ENCODE results near the gene ASZ1.
"Not testable (repeated sequence)": the region's sequence is repeated elsewhere in the genome, so short reads cannot be mapped to it uniquely, and the experiment has no call there.

The ASZ1 gene

DNA sequence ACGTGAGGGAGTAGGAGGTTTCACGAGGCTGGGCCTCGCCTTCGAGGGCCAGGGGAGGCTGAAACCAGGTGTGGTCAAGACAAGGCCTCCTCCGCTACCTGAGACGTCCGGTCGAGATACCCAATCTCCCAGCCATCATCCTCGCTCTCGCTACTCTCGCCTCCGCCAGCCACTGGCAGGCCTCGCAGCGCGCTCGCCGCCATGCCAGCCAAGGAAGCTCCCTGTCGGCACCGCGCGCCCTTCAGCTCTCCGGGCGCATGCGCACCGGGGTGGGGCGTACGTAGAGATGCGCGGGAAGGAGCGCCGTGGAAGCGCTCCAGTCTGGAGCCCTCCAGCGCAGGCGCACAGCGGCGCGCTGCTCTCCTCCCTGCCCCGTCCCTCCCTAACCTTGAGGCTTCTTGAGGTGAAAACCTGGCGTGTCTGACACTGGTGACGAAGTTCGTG is at the start of gene ASZ1:
TSS of gene ASZ1 (minus strand) at position 236 of the 444 bp plus-strand sequence. CDS start at position 203, 33 bp downstream.
- no peak for DNase-seq (ENCODE audit: low read depth, low spot score)

- no peak for DNase-seq (ENCODE audit: low read depth, low spot score)
Observed at GRCh38 chr7:117476557-117477215, 49.4 kb upstream of the ASZ1 start.

DNA sequence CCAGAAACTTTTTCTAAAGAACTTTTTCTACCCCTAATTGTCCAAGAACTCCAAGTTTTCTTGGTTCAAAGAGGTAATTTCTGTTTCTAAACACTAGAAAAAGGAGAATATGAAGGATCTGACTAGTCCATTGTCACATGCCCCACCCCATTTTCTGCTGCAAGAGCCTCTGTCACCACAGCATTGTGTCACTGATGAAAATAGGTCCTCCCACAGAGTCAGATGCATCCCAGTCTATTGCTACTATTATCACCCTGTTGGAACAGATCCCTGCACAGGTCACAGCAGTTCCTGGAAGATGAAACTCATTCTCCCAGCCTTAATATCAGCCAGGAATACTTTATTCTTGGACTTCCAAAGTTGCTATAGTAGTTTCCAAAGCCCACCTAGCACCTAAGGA is 45.0 kb upstream of the ASZ1 start:
- no peak for DNase-seq (ENCODE audit: low read depth, low spot score)

- DNase-seq (ENCODE audit: low read depth, low spot score) = no peak
Observed at GRCh38 chr7:117470777-117471176, 43.5 kb upstream of the ASZ1 start.

GRCh38 chr7:117468174-117468573 is 40.9 kb upstream of the ASZ1 start:
- DNase-seq (ENCODE audit: low read depth, low spot score) = no peak

- DNase-seq (ENCODE audit: low read depth, low spot score) = not testable (repeated sequence)
Observed at GRCh38 chr7:117460815-117461214, 33.5 kb upstream of the ASZ1 start.

DNA sequence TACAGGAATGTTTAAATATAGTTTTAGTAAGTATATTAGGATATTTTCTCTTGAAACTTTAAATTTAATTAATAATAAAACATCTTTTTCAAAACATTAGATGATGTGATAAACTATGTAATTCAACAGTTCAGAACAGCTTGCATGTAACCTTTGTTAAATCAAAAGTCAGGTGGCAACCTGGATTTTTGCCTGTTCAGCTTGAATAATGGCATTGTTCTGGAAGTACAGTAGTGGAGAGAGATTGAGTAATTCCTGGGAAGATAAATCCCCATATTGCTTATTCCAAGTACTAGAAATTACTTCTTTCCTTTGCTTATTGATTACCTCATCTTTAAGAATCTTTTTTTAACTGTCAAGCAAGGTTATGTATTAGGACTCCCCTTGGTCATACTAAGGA is 32.4 kb upstream of the ASZ1 start:
- DNase-seq (ENCODE audit: low read depth, low spot score) = no peak

GRCh38 chr7:117458977-117459583 is 31.8 kb upstream of the ASZ1 start:
- DNase-seq (ENCODE audit: low read depth, low spot score) = no peak

- no peak for DNase-seq (ENCODE audit: low read depth, low spot score)
Observed at GRCh38 chr7:117448655-117449054, 21.4 kb upstream of the ASZ1 start.

- no peak for DNase-seq (ENCODE audit: low read depth, low spot score)
Observed at GRCh38 chr7:117446220-117446815, 19.0 kb upstream of the ASZ1 start.

DNA sequence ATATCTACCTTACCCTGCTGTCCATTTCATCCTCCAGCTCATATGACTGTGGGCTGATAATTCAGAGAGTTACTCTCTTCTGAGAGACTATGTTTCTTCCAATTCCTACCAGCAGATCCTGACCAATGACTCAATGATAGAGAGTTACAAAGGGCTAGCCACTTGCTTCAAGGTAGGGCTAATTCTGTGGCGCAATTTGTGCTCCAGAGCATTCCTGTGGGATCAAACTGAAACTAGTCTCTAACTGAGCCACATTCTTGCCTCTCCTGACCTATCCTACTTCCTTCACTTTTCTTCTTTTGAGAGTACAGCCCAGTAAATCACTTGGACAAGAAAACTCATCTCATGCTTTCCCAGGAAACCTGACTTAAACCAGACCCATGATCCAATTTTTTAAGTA is 17.9 kb upstream of the ASZ1 start:
- DNase-seq (ENCODE audit: low read depth, low spot score) = no peak

- no peak for DNase-seq (ENCODE audit: low read depth, low spot score)
Observed at GRCh38 chr7:117444646-117445045, 17.4 kb upstream of the ASZ1 start.

DNA sequence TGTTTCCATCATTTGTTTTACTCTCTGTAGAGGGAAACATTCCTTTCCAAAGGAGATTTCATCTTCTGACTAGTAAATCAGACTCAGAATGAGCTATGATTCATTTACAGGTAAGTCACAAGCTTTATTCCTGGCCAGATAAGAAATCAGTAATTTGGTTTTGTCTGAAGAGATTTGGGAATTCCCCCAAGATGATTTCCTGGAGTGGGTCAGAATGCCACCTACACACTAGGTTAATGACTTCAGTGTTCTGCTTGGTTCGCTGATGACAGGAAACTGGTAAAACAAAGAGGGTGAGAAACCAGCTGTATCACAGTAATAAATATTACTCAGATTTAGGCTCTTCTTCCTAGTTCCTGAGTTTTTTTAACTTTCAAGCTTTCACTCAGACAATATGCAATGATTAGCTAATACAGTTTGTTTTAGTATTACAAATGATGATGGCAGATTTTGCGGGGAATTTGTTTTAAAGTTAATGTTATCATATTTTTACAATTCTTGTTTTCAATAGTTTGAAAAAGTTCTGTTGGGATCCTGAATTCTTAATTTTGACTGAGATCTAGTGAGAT is 8.3 kb upstream of the ASZ1 start:
- no peak for DNase-seq (ENCODE audit: low read depth, low spot score)

DNA sequence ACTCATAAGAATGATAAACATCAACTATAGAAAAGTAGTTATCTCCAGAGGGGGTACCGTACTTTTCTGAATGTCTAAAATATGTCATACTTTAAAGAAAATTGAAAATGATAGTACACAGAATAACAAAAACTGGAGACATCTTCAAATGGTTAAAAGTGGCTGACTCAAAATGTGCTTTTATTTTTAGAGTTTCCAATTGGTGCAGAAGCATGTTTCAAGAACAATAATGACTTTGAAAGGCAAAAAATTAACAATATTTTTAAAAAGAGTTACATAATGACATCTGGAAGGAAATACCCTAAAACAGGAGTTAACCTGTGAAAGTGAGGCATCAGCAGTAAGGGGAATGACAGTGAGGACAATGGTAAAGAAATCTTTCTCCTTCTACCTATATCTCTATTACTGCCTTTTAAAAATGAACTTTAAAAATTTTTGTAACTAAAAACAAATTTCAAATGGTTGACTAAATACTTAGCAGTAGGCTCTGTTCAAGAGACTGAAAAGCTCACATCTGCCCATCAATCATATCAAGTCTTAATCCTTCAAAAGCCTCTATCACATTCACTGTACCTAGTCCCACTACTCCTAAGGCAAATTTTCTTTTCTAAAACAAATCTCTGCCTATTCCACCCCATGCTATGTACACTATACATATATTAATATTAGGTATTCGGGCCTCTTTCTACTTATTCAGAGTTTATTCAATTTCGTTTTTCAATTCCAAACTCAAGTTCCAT is 3.0 kb downstream of the ASZ1 start:
- DNase-seq (ENCODE audit: low read depth, low spot score) = no peak

GRCh38 chr7:117414591-117414990 is 12.7 kb downstream of the ASZ1 start:
- not testable (repeated sequence) for DNase-seq (ENCODE audit: low read depth, low spot score)

DNA sequence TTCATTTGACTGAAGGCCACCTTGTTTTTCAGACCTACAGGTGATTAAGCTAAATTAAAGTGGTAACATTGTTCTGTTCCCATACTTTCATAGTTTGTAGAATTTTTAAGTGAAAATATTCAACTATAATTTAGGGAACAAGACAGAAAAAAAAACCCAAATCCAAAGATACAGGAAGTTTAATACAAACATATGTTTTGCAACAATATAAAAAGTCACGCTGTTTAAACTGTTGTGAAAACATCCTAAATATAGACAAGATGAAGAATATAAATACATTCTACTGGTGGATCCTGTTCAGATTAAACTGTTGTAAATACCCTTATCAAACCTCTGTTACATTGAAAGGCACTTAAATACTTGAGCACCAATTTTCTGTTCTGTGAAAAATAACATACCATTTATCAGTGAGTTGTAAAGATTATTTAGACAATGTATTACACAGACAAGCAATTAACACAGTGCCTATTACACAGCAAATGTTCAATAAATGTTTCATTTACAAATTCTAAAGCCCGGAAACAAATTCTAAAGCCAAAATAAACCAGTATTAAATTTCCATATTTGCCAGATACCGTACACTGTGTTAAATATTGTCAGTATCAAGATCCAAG is 14.2 kb downstream of the ASZ1 start:
- DNase-seq (ENCODE audit: low read depth, low spot score) = no peak

DNA sequence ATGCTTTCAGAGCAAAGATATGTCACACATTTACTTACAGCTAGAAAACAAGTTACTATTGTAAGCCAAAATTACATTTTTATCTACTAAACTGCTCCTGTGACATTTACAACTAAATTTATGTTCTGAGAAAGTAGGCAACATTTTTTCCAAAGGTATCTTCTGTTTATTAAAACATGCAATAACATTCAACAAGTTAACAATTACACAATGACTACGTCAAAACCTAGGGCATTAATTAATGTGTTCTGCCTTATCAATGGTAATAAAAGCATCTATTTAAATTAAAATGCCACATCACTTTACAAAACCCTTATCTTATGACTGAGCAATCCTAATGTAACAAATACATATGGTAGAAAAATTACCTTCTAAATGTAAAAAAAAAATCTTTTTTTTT is 14.9 kb downstream of the ASZ1 start:
- DNase-seq (ENCODE audit: low read depth, low spot score) = no peak

- no peak for DNase-seq (ENCODE audit: low read depth, low spot score)
Observed at GRCh38 chr7:117411539-117411938, 15.8 kb downstream of the ASZ1 start.

- no peak for DNase-seq (ENCODE audit: low read depth, low spot score)
Observed at GRCh38 chr7:117408831-117409230, 18.5 kb downstream of the ASZ1 start.

DNA sequence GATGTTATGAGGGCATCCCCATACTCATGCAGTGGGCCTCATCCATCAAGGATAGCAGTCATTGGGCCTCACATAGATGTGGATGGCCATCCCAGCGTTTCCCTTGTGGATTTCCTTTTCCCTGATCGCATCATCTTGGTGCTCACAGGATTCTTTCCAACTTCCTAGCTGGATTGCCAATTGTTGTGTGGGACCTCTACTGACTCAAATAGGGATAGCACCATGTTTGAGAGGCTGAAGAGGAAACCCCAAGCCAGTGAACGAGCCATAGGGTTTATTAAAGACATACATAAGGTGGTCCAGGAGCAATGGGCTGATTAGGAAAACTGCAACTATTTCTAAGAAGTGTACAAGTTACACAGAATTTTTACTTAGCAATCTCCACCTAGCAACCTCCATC is 21.8 kb downstream of the ASZ1 start:
- no peak for DNase-seq (ENCODE audit: low read depth, low spot score)

- DNase-seq (ENCODE audit: low read depth, low spot score) = no peak
Observed at GRCh38 chr7:117403737-117404136, 23.6 kb downstream of the ASZ1 start.

GRCh38 chr7:117402109-117402508 is 25.2 kb downstream of the ASZ1 start:
- DNase-seq (ENCODE audit: low read depth, low spot score) = no peak

Measured in activated CD4-positive, CD25-positive, alpha-beta regulatory T cell treated with anti-CD3 and anti-CD28 coated beads, Interleukin-2, amount 50 U/mL, for 16 hours (primary cell).